ENCODE results near the gene LRPPRC.

- TF ChIP-seq KLF13 (tag; IDR thresholded peaks at IDR 0.05; ENCODE audit: borderline replicate concordance, low read depth) (no peak), CTCF (IDR thresholded peaks at IDR 0.05 in 2 of 3, conservative IDR thresholded peaks at IDR 0.05 in 1 of 3; ENCODE audit: insufficient read depth in 2 of 3, low read depth in 1 of 3, low read length in 3 of 3) (no peak), MAX (CRISPR knock-in tag; IDR thresholded peaks at IDR 0.05) (no peak), STAT6 (CRISPR knock-in tag; IDR thresholded peaks at IDR 0.05) (no peak), GATA2 (CRISPR knock-in tag; IDR thresholded peaks at IDR 0.05) (no peak), BRCA1 (IDR thresholded peaks at IDR 0.05) (no peak), BRCA1 (CRISPR knock-in tag; IDR thresholded peaks at IDR 0.05) (no peak), CREB5 (CRISPR knock-in tag; IDR thresholded peaks at IDR 0.05) (no peak), ZNF274 (IDR thresholded peaks at IDR 0.05; ENCODE audit: borderline replicate concordance, low read depth, low read length) (no peak), TEAD4 (IDR thresholded peaks at IDR 0.05; ENCODE audit: low read length) (no peak), TEAD4 (CRISPR knock-in tag; IDR thresholded peaks at IDR 0.05; ENCODE audit: borderline replicate concordance) (no peak), ZNF408 (CRISPR knock-in tag; IDR thresholded peaks at IDR 0.05; ENCODE audit: low read depth) (no peak)
Measured at GRCh38 chr2:43937269-43937820, 58.4 kb downstream of the LRPPRC start.

Measured in K562 (cell line).